Esophagus (tissue), 2 donors: Measurements from ENCODE around the gene KCNA3. TPM values are rescaled to one million over a fixed set of nuclear protein-coding genes. Genes with fewer than 3 reads are reported as not detected.

Source experiments
- H3K27ac ChIP-seq, 2 donors: one replicate each; pipeline ENCODE4 v1.5.1; 2013; ENCODE audit warnings: low read depth in 2 of 2, mild to moderate bottlenecking in 2 of 2, inconsistent platforms in 1 of 2, low read length in 1 of 2, moderate library complexity in 1 of 2
- H3K27me3 ChIP-seq, 2 donors: one replicate each; pipeline ENCODE4 v1.6.1; 2013; ENCODE audit warnings: low read length in 2 of 2, control low read depth in 1 of 2, mild to moderate bottlenecking in 1 of 2; ENCODE audit not compliant: insufficient read depth in 2 of 2, control insufficient read depth in 1 of 2
- H3K36me3 ChIP-seq, 2 donors: one replicate each; pipeline ENCODE4 v1.6.1; 2013; ENCODE audit warnings: low read length in 1 of 2; ENCODE audit not compliant: control insufficient read depth in 2 of 2, insufficient read depth in 2 of 2
- H3K4me1 ChIP-seq, 2 donors: one replicate each; pipeline ENCODE4 v1.6.1; 2013; ENCODE audit warnings: low read length in 1 of 2; ENCODE audit not compliant: control insufficient read depth in 2 of 2, insufficient read depth in 2 of 2
- H3K4me3 ChIP-seq, 2 donors: one replicate each; pipeline ENCODE4 v1.5.1; 2013; ENCODE audit warnings: low read length in 2 of 2, mild to moderate bottlenecking in 2 of 2, low read depth in 1 of 2, moderate library complexity in 1 of 2
- H3K9me3 ChIP-seq, 2 donors: one replicate each; pipeline ENCODE4 v1.6.1; 2013; ENCODE audit warnings: mild to moderate bottlenecking in 2 of 2, low read depth in 1 of 2, low read length in 1 of 2, moderate library complexity in 1 of 2; ENCODE audit not compliant: control insufficient read depth in 2 of 2, insufficient read depth in 1 of 2
- WGBS, 2 donors: extraction: QIAGEN DNeasy Blood & Tissue Kit; methylation state at CpG; one replicate each; pipeline ENCODE4 v1.1.7; 2013; 5-methylcytosine and 5-hydroxymethylcytosine counted together
- polyA plus RNA-seq, 2 donors: library from polyadenylated mRNA; stranded (reverse); fragments of 200-250 nt; gene quantifications; one replicate each; pipeline ENCODE4 v1.2.3, GENCODE V29; 2013
- donor health status: healthy with polysubstance abuse.
- donor health status: Bipolar disorder and iron deficiency.

KCNA3 gene
- polyA plus RNA-seq, 2 donors = 0.05 to 0.06 TPM

GRCh38 chr1:110634455-110635311, 40.1 kb downstream of the KCNA3 start:
- Histone ChIP-seq H3K27ac (peak overlapping the region in 1 of 2 donors; percentile 36), H3K4me1 (peaks cover 3 to 5% of the 10 kb centered on the region in 2 donors), H3K9me3 (peaks cover 0 to 2% of the 10 kb centered on the region in 2 donors), H3K36me3 (no peaks in the 10 kb centered on the region), H3K27me3 (no peaks in the 10 kb centered on the region), H3K4me3 (no peak overlapping the region)
- WGBS, 2 donors = 18 to 20% methylated on average over 7 of the region's 7 CpGs

- Histone ChIP-seq H3K4me1 (peaks cover 3 to 5% of the 10 kb centered on the region in 2 donors), H3K9me3 (peaks cover 0 to 2% of the 10 kb centered on the region in 2 donors), H3K4me3 (no peak overlapping the region), H3K27me3 (no peaks in the 10 kb centered on the region), H3K27ac (no peak overlapping the region), H3K36me3 (no peaks in the 10 kb centered on the region)
- 74 to 80% methylated on average over 1 of the region's 1 CpG for WGBS, 2 donors
Measured at GRCh38 chr1:110634086-110634454, 40.7 kb downstream of the KCNA3 start.

- Histone ChIP-seq H3K27ac (no peak overlapping the region), H3K27me3 (no peaks in the 10 kb centered on the region), H3K4me3 (no peak overlapping the region), H3K4me1 (peaks cover 3 to 5% of the 10 kb centered on the region in 2 donors), H3K36me3 (no peaks in the 10 kb centered on the region), H3K9me3 (peaks cover 0 to 2% of the 10 kb centered on the region in 2 donors)
- 81 to 84% methylated on average over 2 of the region's 2 CpGs for WGBS, 2 donors
Measured at GRCh38 chr1:110633646-110634030, 41.1 kb downstream of the KCNA3 start.

GRCh38 chr1:110631836-110632620, 42.7 kb downstream of the KCNA3 start:
- Histone ChIP-seq H3K27me3 (no peaks in the 10 kb centered on the region), H3K36me3 (no peaks in the 10 kb centered on the region), H3K4me3 (no peak overlapping the region), H3K27ac (no peak overlapping the region), H3K4me1 (peaks cover 3 to 5% of the 10 kb centered on the region in 2 donors), H3K9me3 (peaks cover 0 to 2% of the 10 kb centered on the region in 2 donors)
- WGBS, 2 donors = 73 to 80% methylated on average over 6 of the region's 6 CpGs

- no peak overlapping the region for H3K4me3 ChIP-seq
- no peak overlapping the region for H3K27ac ChIP-seq
- H3K27me3 ChIP-seq = no peaks in the 10 kb centered on the region
- WGBS, 2 donors = 32 to 36% methylated on average over 13 of the region's 13 CpGs
- peaks cover 3 to 5% of the 10 kb centered on the region in 2 donors for H3K4me1 ChIP-seq
- H3K36me3 ChIP-seq = no peaks in the 10 kb centered on the region
- peaks cover 0 to 2% of the 10 kb centered on the region in 2 donors for H3K9me3 ChIP-seq
Measured at GRCh38 chr1:110630839-110631663, 43.7 kb downstream of the KCNA3 start.

GRCh38 chr1:110628323-110629105, 46.2 kb downstream of the KCNA3 start:
- Histone ChIP-seq H3K4me1 (no peaks in the 10 kb centered on the region), H3K9me3 (peaks cover 0 to 2% of the 10 kb centered on the region in 2 donors), H3K4me3 (no peak overlapping the region), H3K36me3 (no peaks in the 10 kb centered on the region), H3K27me3 (no peaks in the 10 kb centered on the region), H3K27ac (no peak overlapping the region)
- 82 to 83% methylated on average over 6 of the region's 6 CpGs for WGBS, 2 donors

GRCh38 chr1:110627764-110628163, 47.0 kb downstream of the KCNA3 start:
- Histone ChIP-seq H3K4me1 (no peaks in the 10 kb centered on the region), H3K36me3 (no peaks in the 10 kb centered on the region), H3K4me3 (no peak overlapping the region), H3K27ac (no peak overlapping the region), H3K27me3 (no peaks in the 10 kb centered on the region), H3K9me3 (peaks cover 0 to 2% of the 10 kb centered on the region in 2 donors)
- 65 to 91% methylated on average over 2 of the region's 2 CpGs for WGBS, 2 donors

- no peak overlapping the region for H3K4me3 ChIP-seq
- H3K4me1 ChIP-seq = no peaks in the 10 kb centered on the region
- no peaks in the 10 kb centered on the region for H3K36me3 ChIP-seq
- H3K27me3 ChIP-seq = no peaks in the 10 kb centered on the region
- peaks cover 0 to 2% of the 10 kb centered on the region in 2 donors for H3K9me3 ChIP-seq
- H3K27ac ChIP-seq = no peak overlapping the region
- 70% methylated on average over 7 of the region's 7 CpGs for WGBS, 2 donors
Measured at GRCh38 chr1:110626889-110627288, 47.9 kb downstream of the KCNA3 start.
